A549 treated with CORT108297 at 1 μM for 4 hours (cell line): Measurements from ENCODE around the gene GGA2. TPM values are rescaled to one million over a fixed set of nuclear protein-coding genes. Genes with fewer than 3 reads are reported as not detected.

Experiments used
- total RNA-seq: library from RNA; stranded (reverse); fragments of 200-300 nt; extraction: Qiagen RNA extraction; gene quantifications from 5 replicates; pipeline ENCODE4 v1.2.3, GENCODE V29; 2022

Gene GGA2
- total RNA-seq = 24.1 to 31.6 TPM (median 29.5 TPM) in 5 replicates

DNA sequence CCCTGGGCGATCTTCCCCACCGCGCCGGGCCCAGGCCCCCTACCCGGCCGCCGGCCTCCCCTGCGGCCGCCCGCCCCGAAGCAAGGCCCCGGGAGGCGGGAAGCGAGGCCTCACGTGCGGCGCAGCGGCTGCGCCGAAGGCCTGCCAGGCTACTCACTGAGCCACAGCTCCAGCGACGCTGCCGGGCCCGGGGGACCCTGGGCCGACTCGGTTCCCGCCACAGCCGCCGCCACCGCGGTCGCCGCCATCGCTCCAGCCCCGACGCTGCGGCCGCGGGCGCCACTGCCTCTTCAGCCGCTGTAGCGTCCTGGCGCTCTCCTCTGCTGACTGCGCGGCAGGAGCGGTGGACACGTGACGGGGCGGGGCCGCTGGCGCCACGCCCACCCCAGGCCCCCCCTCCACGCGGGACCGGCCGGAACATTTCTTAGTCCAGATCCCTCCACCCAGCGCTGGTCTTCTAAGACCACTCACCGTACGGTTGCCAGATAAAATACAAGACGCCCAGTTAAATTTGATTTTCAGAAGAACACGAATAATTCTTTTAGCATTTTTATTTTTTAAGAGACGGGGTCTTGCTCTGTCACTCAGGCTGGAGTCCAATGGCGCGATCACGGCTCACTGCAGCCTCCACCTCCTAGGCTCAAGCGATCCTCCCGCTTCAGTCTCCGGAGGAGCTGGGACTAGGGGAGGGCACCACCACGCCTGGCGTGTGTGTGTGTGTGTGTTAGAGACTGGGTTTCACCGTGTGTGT, at the start of gene GGA2:
TSS of gene GGA2 (minus strand) at position 331 of the 751 bp plus-strand sequence. CDS start at position 248, 83 bp downstream.

DNA sequence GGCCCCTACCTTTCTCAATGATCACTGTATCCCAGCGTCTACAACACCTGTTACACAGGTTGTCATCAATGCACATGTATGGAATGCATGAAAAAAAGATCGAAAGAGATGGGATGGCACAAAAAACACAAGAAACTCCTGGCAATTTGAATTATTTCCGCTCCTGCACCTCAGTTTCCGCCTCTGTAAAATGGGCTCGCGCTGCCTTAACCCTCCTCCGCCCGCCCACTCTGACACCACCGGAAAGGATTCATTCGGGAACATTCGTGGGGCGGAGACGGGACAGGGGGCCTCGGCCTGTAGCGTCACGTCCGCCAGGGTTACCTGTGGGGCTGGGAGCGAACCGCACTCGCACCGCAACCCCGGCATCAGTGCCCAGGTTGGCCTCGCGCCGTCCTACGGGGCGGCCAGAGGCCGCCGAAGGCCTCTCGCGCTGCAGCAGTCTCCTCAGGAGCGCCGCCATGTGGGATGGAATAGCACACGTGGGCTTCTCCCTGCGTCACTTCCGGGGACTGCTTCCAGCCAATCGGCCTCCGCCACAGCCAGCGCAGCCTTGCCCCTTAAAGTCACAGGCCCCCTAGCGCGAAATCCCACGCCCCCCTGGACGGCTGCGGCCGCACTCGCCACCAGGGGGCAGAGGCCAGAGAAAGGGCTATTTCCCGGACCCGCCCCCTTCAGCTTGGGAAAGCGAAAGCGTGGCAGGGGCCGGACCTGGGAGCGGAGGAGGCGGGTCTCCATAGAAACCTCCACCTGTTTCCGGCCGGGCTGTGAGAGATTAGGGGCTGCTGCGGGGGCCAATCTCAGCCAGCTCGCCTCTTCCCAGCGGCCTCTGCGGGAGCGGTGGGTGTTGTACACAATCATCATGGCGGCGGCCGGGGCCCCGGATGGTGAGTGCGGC, 46.8 kb upstream of the GGA2 start, which contains the start of the genes EARS2 and UBFD1:
TSS of gene EARS2 (minus strand) at position 470 of the 898 bp plus-strand sequence. CDS start at position 463, 7 bp downstream.
TSS of gene UBFD1 (plus strand) at position 847 of the 898 bp plus-strand sequence. CDS start at position 863, 16 bp downstream.

DNA sequence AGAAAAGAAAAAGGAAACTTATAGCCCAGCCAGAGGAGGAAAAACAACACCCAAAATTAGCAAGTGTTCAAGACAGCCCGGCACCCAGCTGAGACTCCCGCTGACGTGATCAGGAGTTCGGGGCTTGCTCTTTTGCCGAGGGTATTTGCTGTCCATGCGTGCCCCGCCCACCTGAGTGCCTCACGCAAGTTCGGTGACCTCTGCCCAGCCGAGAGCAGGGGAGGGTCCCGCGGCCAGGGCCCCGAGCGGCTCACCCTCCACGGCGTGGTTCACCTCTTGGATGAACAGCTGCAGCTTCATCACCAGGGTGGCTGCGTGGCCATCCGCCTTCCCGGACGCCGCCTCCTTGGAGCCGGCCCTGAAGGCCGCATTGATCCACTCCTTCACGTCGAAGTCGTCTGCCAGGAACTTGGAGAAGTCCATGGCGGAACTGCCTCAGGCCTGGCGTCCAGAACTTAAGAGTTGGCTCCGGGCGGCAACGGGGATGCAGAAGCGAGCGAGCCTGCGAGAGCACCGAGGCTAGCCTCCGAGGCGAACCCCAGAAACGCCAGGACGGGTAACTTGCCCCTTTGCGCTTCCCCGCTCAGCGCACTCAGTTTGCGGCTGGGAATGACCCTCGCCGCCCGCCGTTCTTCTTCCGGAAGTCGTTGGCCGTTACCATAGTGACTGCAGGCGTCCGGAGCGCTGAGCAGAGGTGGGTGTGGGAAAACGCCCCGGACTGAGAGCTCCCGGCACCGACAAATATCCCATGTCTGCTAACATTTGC, 57.5 kb downstream of the GGA2 start, which contains the start of gene COG7:
TSS of gene COG7 (minus strand) at position 618 of the 766 bp plus-strand sequence. CDS start at position 423, 195 bp downstream.

Other genes with a start within 250 kb of the GGA2 start
- gene SCNN1B, start 208.2 kb downstream of the GGA2 start, total RNA-seq = 0.18 to 0.37 TPM (median 0.22 TPM) in 4 of 5 replicates, not detected in the other
- 14.6 to 19.6 TPM (median 17.6 TPM) in 5 replicates for gene COG7, start 57.3 kb downstream of the GGA2 start, total RNA-seq
- 24.0 to 34.1 TPM (median 31.5 TPM) in 5 replicates for gene EARS2, start 46.9 kb upstream of the GGA2 start, total RNA-seq
- gene UBFD1, start 47.2 kb upstream of the GGA2 start, total RNA-seq = 44.5 to 54.5 TPM (median 51.4 TPM) in 5 replicates
- gene NDUFAB1, start 85.8 kb upstream of the GGA2 start, total RNA-seq = 169 to 208 TPM (median 180 TPM) in 5 replicates
- 11.4 to 12.0 TPM (median 11.7 TPM) in 5 replicates for gene PALB2, start 130.8 kb upstream of the GGA2 start, total RNA-seq
- 67.6 to 75.4 TPM (median 72.2 TPM) in 5 replicates for gene DCTN5, start 131.0 kb upstream of the GGA2 start, total RNA-seq
- 150 to 186 TPM (median 167 TPM) in 5 replicates for gene PLK1, start 168.4 kb upstream of the GGA2 start, total RNA-seq
- not detected in 5 replicates for gene ERN2, start 202.7 kb upstream of the GGA2 start, total RNA-seq
- 0.05 to 0.07 TPM in 2 of 5 replicates, not detected in the others for gene CHP2, start 244.5 kb upstream of the GGA2 start, total RNA-seq